ENCODE results near the gene ALG3. TPM values are rescaled to one million over a fixed set of nuclear protein-coding genes. Genes with fewer than 3 reads are reported as not detected.

The ALG3 gene
- total RNA-seq, 1 experiment from 2014 or later, result 68.8 TPM

DNA sequence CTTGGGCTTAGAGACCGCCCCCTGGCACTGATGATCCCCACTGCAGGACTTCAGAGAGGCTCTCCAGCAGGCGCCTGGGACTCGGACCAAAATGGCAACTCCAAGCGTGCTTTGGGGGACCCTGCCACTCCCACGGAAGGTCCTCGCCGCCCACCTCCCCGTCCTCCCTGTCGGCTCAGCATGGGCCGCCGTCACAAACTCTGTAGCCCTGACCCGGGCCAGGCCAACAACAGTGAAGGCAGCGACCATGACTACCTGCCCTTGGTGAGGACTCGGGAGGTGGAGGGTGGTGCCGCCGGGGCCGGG is 7.7 kb downstream of the ALG3 start:
- DNase-seq (ENCODE audit: low spot score), result no peak
- TF ChIP-seq CTCF (conservative IDR thresholded peaks at IDR 0.05; ENCODE audit: low read depth, low read length), result no peak
- Histone ChIP-seq H3K27me3 (replicated peaks; ENCODE audit: insufficient read depth, low read depth, low read length, poor library complexity) (no peaks in the 10 kb centered on the region), H3K4me1 (ENCODE audit: insufficient read depth, low read length, poor library complexity, severe bottlenecking) (no peaks in the 10 kb centered on the region), H3K27ac (ENCODE audit: low read depth, low read length, poor library complexity, severe bottlenecking) (no peak overlapping the region), H3K4me3 (ENCODE audit: low read depth, low read length, poor library complexity, severe bottlenecking) (no peak overlapping the region), H3K9me3 (ENCODE audit: low read depth, low read length, poor library complexity, severe bottlenecking) (no peaks in the 10 kb centered on the region), H3K36me3 (ENCODE audit: insufficient read depth, low read length, poor library complexity, severe bottlenecking) (peaks cover 32% of the 10 kb centered on the region)
- intact Hi-C loops (cut with micrococcal nuclease; ENCODE audit: unreplicated experiment), result no loop called here
- CTCF ChIA-PET, result interaction anchor here (0.8 kb wide), 1 partner anchor 13 kb away, joined by 5 read pairs; no protein-coding TSS in a partner anchor
- no TSS peak for BruUV-seq (replicated peaks)
- POLR2A ChIA-PET (ENCODE audit: low non-redundant PET), result no interaction called here

GRCh38 chr3:184240384-184241140 is 8.2 kb downstream of the ALG3 start:
- intact Hi-C loops (cut with micrococcal nuclease; ENCODE audit: unreplicated experiment), result no loop called here
- BruUV-seq (replicated peaks), result no TSS peak
- TF ChIP-seq EZH2 (IDR thresholded peaks at IDR 0.05; ENCODE audit: borderline replicate concordance, low read depth, low read length, poor library complexity, severe bottlenecking) (no peak), CTCF (conservative IDR thresholded peaks at IDR 0.05; ENCODE audit: low read depth, low read length) (no peak)
- CTCF ChIA-PET, result interaction anchor here (0.7 to 0.8 kb wide), 2 partner anchors 13 to 346 kb away, joined by 3 to 5 read pairs; no protein-coding TSS in a partner anchor
- no peaks in the 10 kb centered on the region for H3K27me3 ChIP-seq (replicated peaks; ENCODE audit: insufficient read depth, low read depth, low read length, poor library complexity)
- H3K27ac ChIP-seq (ENCODE audit: low read depth, low read length, poor library complexity, severe bottlenecking), result no peak overlapping the region
- peak; percentile 56 for DNase-seq (ENCODE audit: low spot score)
- H3K36me3 ChIP-seq (ENCODE audit: insufficient read depth, low read length, poor library complexity, severe bottlenecking), result peaks cover 32% of the 10 kb centered on the region
- no peaks in the 10 kb centered on the region for H3K9me3 ChIP-seq (ENCODE audit: low read depth, low read length, poor library complexity, severe bottlenecking)
- H3K4me1 ChIP-seq (ENCODE audit: insufficient read depth, low read length, poor library complexity, severe bottlenecking), result no peaks in the 10 kb centered on the region
- H3K4me3 ChIP-seq (ENCODE audit: low read depth, low read length, poor library complexity, severe bottlenecking), result no peak overlapping the region
- POLR2A ChIA-PET (ENCODE audit: low non-redundant PET), result no interaction called here

- Histone ChIP-seq H3K9me3 (ENCODE audit: low read depth, low read length, poor library complexity, severe bottlenecking) (no peaks in the 10 kb centered on the region), H3K4me1 (ENCODE audit: insufficient read depth, low read length, poor library complexity, severe bottlenecking) (no peaks in the 10 kb centered on the region), H3K27ac (ENCODE audit: low read depth, low read length, poor library complexity, severe bottlenecking) (no peak overlapping the region), H3K27me3 (replicated peaks; ENCODE audit: insufficient read depth, low read depth, low read length, poor library complexity) (no peaks in the 10 kb centered on the region), H3K36me3 (ENCODE audit: insufficient read depth, low read length, poor library complexity, severe bottlenecking) (peaks cover 24% of the 10 kb centered on the region), H3K4me3 (ENCODE audit: low read depth, low read length, poor library complexity, severe bottlenecking) (no peak overlapping the region)
- TF ChIP-seq CTCF (conservative IDR thresholded peaks at IDR 0.05; ENCODE audit: low read depth, low read length) (no peak), EZH2 (IDR thresholded peaks at IDR 0.05; ENCODE audit: borderline replicate concordance, low read depth, low read length, poor library complexity, severe bottlenecking) (no peak)
- BruUV-seq (replicated peaks), result no TSS peak
- no peak for DNase-seq (ENCODE audit: low spot score)
- POLR2A ChIA-PET (ENCODE audit: low non-redundant PET), result no interaction called here
- intact Hi-C loops (cut with micrococcal nuclease; ENCODE audit: unreplicated experiment), result no loop called here
- CTCF ChIA-PET, result no interaction called here
Measured at GRCh38 chr3:184239708-184240107, 9.1 kb downstream of the ALG3 start.

All from A673 (cell line).